DMS 273 treated with DMSO at 0.1 percent for 48 hours (cell line): ENCODE results near the gene TMCO5A.
A peak's percentile ranks its signal among the peaks of the same experiment; 100 is the strongest.

ENCODE experiments used
- DNase-seq: peaks from one replicate; lab custom pipeline; 2025; lab: John Stamatoyannopoulos, UW

Gene TMCO5A

DNA sequence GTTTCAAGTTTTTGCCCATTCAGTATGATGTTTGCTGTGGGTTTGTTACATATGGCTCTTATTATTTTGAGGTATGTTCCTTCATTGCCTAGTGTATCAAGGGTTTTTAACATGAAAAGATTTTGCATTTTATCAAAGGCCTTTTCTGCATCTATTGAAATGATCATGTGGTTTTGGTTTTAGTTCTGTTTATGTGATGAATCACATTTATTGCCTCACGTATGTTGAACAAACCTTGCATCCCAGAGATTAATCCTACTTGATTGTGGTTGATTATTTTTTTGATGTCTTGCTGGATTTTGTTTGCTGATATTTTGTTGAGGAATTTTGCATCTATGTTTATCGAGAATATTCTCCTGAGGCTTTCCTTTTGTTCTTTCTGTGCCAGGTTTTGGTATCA, 39.4 kb downstream of the TMCO5A start:
- DNase-seq, result no peak

DNA sequence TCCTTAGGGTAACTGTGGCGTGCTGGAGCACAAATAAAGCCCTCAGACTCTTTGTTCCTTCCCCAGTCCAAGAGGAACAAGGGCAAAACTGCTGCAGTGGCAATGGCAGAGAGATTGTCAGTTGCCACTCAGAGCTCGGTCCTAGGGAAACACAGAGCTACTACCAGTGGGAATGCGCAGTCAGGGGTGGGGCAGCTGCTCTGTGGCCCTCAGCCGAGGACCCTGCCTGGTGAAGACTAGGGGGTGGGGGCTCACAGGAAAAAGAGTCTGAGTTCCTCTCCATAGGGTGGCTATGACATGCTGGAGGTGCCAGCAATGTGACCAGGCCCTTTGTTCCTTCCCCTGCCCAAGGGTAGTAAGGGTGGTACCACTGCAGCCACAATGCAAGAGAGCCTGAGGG, 43.8 kb downstream of the TMCO5A start:
- DNase-seq, result no peak

DNA sequence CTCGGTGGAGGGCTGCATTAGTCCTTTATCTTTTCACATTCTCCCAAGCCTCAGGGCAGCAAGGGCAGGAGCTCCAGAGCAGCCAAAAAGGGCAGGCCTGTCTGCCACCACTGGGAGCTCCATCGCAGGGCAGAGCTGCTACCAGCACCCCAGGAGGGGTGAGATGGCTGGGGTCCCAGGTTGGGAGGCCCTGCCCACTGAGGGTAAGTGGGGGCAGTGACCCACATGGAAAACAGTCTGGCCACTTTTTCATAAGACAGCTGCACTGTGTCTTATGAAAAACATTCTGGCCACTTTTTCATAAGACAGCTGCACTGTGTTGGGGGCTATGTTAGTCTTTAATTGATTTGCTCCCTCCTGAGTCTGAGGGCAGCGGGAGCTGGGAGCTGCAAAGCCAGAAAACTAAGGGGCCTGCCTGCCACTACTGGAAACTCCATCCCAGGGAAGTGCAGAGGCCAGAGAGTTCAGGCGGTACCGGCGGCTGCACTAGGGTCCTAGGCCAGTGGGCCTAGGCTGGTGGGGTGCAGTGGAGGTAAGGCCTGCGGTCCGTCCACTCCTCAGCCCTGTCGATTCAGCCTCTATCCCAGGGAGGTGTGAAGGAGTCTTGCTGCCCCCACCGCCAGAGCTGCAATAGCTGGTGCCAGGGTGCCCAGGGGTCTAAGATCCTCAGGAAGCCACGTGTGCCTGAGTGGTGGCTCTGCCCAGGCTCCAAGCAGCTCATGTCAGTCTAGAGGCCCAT, 45.4 kb downstream of the TMCO5A start:
- no peak for DNase-seq

DNA sequence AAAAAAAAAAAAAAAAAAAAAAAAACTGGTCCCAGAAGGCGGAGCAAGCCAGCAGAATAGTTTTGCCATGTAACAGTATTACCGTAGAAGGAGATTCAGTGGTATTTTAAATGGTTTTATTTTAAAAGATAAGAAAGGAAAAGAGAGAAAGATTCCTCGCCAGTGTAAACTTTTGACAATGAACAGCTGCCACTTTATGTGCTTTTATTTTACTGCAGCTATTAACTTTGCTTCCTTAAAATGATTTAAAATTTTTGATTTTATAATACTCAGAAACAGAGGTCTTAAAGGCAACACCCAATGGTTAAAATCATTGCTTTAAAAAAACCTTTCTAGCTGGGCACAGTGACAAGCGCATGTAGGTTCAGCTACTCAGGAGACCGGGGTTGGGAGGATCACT, 46.8 kb downstream of the TMCO5A start:
- no peak for DNase-seq

DNA sequence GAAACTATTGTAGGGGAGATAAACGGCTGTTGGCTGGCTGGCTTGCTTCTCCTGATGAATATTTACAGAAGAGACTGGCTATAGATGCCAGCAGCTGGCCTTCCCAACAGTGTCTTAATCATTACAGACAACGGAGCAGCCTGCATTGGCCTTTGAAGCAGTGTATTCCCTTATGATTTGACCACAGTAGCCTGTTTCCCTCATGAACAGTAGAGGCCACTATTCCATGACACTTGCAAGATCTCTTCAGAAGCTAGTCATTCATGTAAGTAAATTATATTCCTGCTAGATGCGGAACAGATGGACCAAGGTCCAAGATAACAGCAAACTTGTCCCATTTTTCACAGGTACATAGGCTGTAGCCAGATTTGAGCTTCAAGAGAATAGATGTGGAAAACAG, 47.3 kb downstream of the TMCO5A start:
- DNase-seq, result peak; percentile 1

DNA sequence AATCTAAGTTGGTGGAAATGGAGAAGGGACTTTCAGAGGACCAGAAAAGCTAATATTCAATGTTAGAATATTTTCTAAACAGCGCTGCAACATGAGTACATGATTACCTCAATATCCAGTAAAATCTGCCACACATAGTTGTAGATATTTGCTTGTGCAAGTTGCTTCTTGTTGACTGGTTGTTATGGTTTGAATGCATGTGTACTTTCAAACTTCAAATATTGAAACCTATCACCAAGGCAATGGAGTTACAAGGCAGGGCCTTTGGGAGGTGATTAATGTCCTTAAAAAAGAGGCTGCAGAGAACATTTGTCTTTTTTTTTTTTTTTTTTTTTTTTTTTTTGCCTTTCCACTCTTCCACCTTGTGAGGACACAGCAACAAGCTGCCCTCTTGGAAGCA, 49.9 kb downstream of the TMCO5A start:
- DNase-seq, result no peak

DNA sequence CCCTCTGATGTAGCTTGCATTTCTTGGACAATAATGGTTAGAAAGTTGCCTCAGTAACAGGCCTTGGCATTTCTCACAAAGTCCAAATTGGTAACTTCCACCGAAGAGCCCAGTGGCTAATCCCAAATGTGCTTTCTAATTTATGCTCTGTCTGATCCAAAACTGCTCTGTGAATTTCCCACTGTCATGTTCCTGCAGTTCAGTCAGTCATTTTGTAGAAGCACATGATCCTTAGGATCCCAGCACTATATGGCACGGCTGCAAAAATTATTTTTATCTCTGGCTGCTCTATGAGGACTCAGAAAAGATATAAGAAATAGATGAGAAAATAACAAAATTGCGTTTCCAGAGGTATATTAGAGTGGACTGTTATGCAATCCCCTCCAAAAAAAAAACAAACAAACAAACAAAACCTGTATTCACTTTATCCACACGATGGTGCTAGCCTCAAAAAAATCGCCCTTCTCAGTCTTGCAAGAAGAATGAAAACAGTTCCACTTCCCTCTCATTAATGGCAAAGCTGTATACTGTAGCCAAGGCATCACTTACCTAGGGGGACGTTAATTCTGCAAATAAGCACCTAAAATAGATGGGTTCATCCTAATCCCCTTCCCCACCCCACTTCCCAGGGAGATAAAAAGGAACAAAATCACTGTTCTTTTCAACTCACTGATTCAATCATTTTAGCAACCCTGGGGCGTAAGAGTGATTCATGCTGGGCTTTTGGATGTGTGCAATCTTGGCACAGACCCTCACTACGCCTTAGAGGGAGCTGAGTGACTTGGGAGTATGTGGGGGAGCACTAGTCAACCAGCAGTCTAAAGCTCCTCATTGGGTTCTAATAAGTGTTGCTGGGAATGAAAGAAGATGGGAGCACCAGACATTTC, 61.3 kb downstream of the TMCO5A start:
- no peak for DNase-seq
